Tibial nerve (tissue), 4 donors: ENCODE results near the gene SNX32. TPM values are rescaled to one million over a fixed set of nuclear protein-coding genes. Genes with fewer than 3 reads are reported as not detected.

Experiments
- DNase-seq, 2 donors: peaks; one replicate each; pipeline ENCODE4 v3.0.0-alpha.2; 2019; ENCODE audit warnings: low spot score in 2 of 2
- H3K27ac ChIP-seq, 4 donors: fragments of 200-600 bp; sonication (generic) in 3 of 4; one replicate each; pipeline ENCODE4 v1.5.1; 2017 to 2019; ENCODE audit warnings: mild to moderate bottlenecking in 1 of 4
- H3K27me3 ChIP-seq, 2 donors: fragments of 200-600 bp; sonication (generic) in 1 of 2; one replicate each; pipeline versions ENCODE4 v1.5.1 to v1.6.0; 2017 to 2019
- H3K36me3 ChIP-seq, 3 donors: fragments of 200-600 bp; sonication (generic); one replicate each; pipeline ENCODE4 v1.5.1; 2018 to 2019
- H3K4me1 ChIP-seq, 4 donors: fragments of 200-600 bp; sonication (generic) in 3 of 4; one replicate each; pipeline ENCODE4 v1.5.1; 2017 to 2019
- H3K4me3 ChIP-seq, 4 donors: fragments of 200-600 bp; sonication (generic) in 3 of 4; one replicate each; pipeline ENCODE4 v1.5.1; 2017 to 2019; ENCODE audit warnings: mild to moderate bottlenecking in 1 of 4, moderate library complexity in 1 of 4
- H3K9me3 ChIP-seq, 4 donors: fragments of 200-600 bp; sonication (generic) in 3 of 4; one replicate each; pipeline ENCODE4 v1.5.1; 2017 to 2019
- EP300 ChIP-seq, 2 donors: sonication (generic); formaldehyde crosslinking; IDR thresholded peaks; one replicate each; pipeline ENCODE4 v1.6.1; 2017; ENCODE audit warnings: antibody characterized with exemption in 2 of 2, mild to moderate bottlenecking in 1 of 2
- POLR2A ChIP-seq, 2 donors: fragments of 450-650 bp; IDR thresholded peaks; one replicate each; pipeline ENCODE4 v1.6.1; 2017; ENCODE audit warnings: antibody characterized with exemption in 2 of 2, mild to moderate bottlenecking in 2 of 2, moderate library complexity in 2 of 2
- whole genome bisulfite sequencing, 2 donors: methylation state at CpG; one replicate each; pipeline ENCODE4 v1.1.5; 2018; 5-methylcytosine and 5-hydroxymethylcytosine counted together
- total RNA-seq, 4 donors: library from RNA; depleted of rRNA; stranded (reverse); fragments of >200 nt; gene quantifications; one replicate each; pipeline ENCODE4 v1.1.0, GENCODE V29; 2016
- TF ChIP-seq, protein P1 (sequence below), 5 experiments: fragments of 200-600 bp in 3 of 5; fragments of 450-650 bp in 2 of 5; sonication (generic) in 3 of 5; IDR thresholded peaks; one replicate each; pipeline ENCODE4 v1.5.1; 2016 to 2019; ENCODE audit warnings: antibody characterized with exemption in 5 of 5, mild to moderate bottlenecking in 3 of 5, moderate library complexity in 2 of 5

Gene SNX32
- total RNA-seq, 4 donors from 2014 or later: 0.78 to 2.5 (median 1.5) TPM; not detected in 1

DNA sequence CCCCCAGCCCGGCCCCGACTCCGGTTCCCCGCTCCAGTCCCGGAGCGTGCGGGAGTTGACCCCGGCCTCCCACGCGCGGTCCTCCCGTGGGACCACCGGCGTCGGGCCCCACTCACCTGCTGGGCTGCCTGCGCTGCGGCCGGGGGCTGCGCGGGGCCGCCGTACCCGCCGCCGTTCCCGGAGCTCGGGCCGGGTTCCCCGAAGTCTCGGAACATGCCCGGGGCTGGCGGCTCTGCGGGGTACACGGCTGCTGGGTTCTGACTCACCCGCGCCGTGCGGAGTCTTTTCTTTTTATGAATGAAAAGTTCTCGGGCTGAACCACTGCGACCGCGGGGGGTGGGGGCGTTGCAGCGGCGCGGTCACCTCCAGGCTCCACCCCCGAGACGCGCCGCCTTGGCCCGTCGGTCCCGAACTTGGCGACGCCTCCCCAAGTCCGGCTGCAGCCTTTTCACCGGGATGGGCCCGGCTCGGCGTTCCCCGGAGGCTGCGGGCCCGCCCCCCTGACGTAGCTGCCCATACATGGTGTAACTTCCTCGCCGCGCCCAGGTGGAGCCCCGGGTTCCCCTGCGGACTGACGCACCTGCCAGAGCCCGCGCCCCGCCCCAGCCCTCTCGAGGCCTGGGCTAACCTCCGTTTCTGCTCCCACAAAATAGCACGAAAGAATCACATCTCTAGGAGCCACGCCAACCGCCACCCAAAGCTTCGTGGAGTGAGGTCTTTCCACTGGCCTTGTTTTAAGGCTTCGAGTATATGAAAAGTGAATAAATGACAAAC lies 66.5 kb downstream of the SNX32 start, which contains the start of gene FOSL1:
FOSL1 (minus strand) TSS at position 264 of the 774 bp plus-strand sequence; CDS start at position 215, 49 bp downstream.
- 3% methylated on average over 41 to 74 of the region's 80 CpGs for WGBS, 2 donors
- peak within 1 kb of the TSS in 3 of 4 donors; percentile 28 to 75 (median 61) for H3K27ac ChIP-seq
- H3K36me3 ChIP-seq: no peaks in the 10 kb centered on the region
- DNase-seq: peak; percentile 59 to 64
- peaks cover 0 to 16% of the 10 kb centered on the region in 2 donors for H3K27me3 ChIP-seq
- TF ChIP-seq EP300 (IDR thresholded peaks at IDR 0.05) (peak in 1 of 2 donors; percentile 52), POLR2A (IDR thresholded peaks at IDR 0.05) (no peak)
- TF ChIP-seq, protein P1, sequence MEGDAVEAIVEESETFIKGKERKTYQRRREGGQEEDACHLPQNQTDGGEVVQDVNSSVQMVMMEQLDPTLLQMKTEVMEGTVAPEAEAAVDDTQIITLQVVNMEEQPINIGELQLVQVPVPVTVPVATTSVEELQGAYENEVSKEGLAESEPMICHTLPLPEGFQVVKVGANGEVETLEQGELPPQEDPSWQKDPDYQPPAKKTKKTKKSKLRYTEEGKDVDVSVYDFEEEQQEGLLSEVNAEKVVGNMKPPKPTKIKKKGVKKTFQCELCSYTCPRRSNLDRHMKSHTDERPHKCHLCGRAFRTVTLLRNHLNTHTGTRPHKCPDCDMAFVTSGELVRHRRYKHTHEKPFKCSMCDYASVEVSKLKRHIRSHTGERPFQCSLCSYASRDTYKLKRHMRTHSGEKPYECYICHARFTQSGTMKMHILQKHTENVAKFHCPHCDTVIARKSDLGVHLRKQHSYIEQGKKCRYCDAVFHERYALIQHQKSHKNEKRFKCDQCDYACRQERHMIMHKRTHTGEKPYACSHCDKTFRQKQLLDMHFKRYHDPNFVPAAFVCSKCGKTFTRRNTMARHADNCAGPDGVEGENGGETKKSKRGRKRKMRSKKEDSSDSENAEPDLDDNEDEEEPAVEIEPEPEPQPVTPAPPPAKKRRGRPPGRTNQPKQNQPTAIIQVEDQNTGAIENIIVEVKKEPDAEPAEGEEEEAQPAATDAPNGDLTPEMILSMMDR (IDR thresholded peaks at IDR 0.05): peak in 1 of 5 experiments; percentile 23
- peak within 1 kb of the TSS; percentile 33 to 59 (median 53) for H3K4me3 ChIP-seq
- no peaks in the 10 kb centered on the region for H3K9me3 ChIP-seq
- H3K4me1 ChIP-seq: peaks cover 0 to 27% (median 11%) of the 10 kb centered on the region in 4 donors

- Histone ChIP-seq H3K36me3 (no peaks in the 10 kb centered on the region), H3K9me3 (no peaks in the 10 kb centered on the region), H3K27ac (peak overlapping the region in 2 of 4 donors; percentile 61 to 75), H3K27me3 (peaks cover 0 to 16% of the 10 kb centered on the region in 2 donors), H3K4me1 (peaks cover 0 to 27% (median 11%) of the 10 kb centered on the region in 4 donors), H3K4me3 (peak overlapping the region in 3 of 4 donors; percentile 47 to 59 (median 59))
- no peak for DNase-seq
- 79 to 88% methylated on average over 11 of the region's 11 CpGs for WGBS, 2 donors
- TF ChIP-seq EP300 (IDR thresholded peaks at IDR 0.05): no peak
- TF ChIP-seq, protein P1 (IDR thresholded peaks at IDR 0.05): no peak
- TF ChIP-seq POLR2A (IDR thresholded peaks at IDR 0.05): no peak
Measured at GRCh38 chr11:65900899-65901180, 67.1 kb downstream of the SNX32 start.

GRCh38 chr11:65903068-65903481 lies 69.3 kb downstream of the SNX32 start:
- peaks cover 0 to 16% of the 10 kb centered on the region in 2 donors for H3K27me3 ChIP-seq
- DNase-seq: no peak
- H3K9me3 ChIP-seq: no peaks in the 10 kb centered on the region
- 11% methylated on average over 1 to 5 of the region's 5 CpGs for WGBS, 2 donors
- H3K36me3 ChIP-seq: no peaks in the 10 kb centered on the region
- H3K4me1 ChIP-seq: peaks cover 0 to 27% (median 11%) of the 10 kb centered on the region in 4 donors
- no peak for TF ChIP-seq POLR2A (IDR thresholded peaks at IDR 0.05)
- no peak for TF ChIP-seq EP300 (IDR thresholded peaks at IDR 0.05)
- TF ChIP-seq, protein P1 (IDR thresholded peaks at IDR 0.05): no peak
- peak overlapping the region in 1 of 4 donors; percentile 55 for H3K27ac ChIP-seq
- H3K4me3 ChIP-seq: no peak overlapping the region

Other genes starting within 250 kb of the SNX32 start
- 1 to 10 TPM in 2 of 4 donors, under 1 TPM in 1, not detected in 1; 0.63 to 3.3 (median 1.2) TPM for gene KCNK7, start 238.2 kb upstream of the SNX32 start, total RNA-seq
- 100 to 1,000 TPM in 1 of 4 donors, 10 to 100 TPM in 3; 64.2 to 112 (median 83.9) TPM for gene MAP3K11, start 219.7 kb upstream of the SNX32 start, total RNA-seq
- gene PCNX3, start 218.2 kb upstream of the SNX32 start, total RNA-seq: 10 to 100 TPM; 21.0 to 53.4 (median 29.8) TPM
- gene SIPA1, start 195.9 kb upstream of the SNX32 start, total RNA-seq: 100 to 1,000 TPM in 1 of 4 donors, 10 to 100 TPM in 3; 50.2 to 103 (median 65.0) TPM
- 10 to 100 TPM; 44.6 to 70.8 (median 51.7) TPM for gene RELA, start 171.0 kb upstream of the SNX32 start, total RNA-seq
- gene KAT5, start 121.7 kb upstream of the SNX32 start, total RNA-seq: 100 to 1,000 TPM in 1 of 4 donors, 10 to 100 TPM in 3; 68.1 to 118 (median 92.3) TPM
- 100 to 1,000 TPM; 142 to 197 (median 152) TPM for gene RNASEH2C, start 113.2 kb upstream of the SNX32 start, total RNA-seq
- gene AP5B1, start 53.0 kb upstream of the SNX32 start, total RNA-seq: 10 to 100 TPM; 12.7 to 27.5 (median 18.8) TPM
- gene OVOL1, start 46.9 kb upstream of the SNX32 start, total RNA-seq: not detected
- gene CFL1, start 24.2 kb downstream of the SNX32 start, total RNA-seq: 100 to 1,000 TPM; 461 to 881 (median 580) TPM
- 10 to 100 TPM; 54.0 to 83.1 (median 68.3) TPM for gene MUS81, start 26.5 kb downstream of the SNX32 start, total RNA-seq
- 10 to 100 TPM; 59.2 to 92.7 (median 82.0) TPM for gene EFEMP2, start 38.8 kb downstream of the SNX32 start, total RNA-seq
- gene CTSW, start 45.9 kb downstream of the SNX32 start, total RNA-seq: 1 to 10 TPM in 2 of 4 donors, not detected in 2; 1.5 to 3.1 TPM
- gene FIBP, start 54.5 kb downstream of the SNX32 start, total RNA-seq: 10 to 100 TPM; 53.6 to 73.2 (median 63.7) TPM
- gene CCDC85B, start 56.7 kb downstream of the SNX32 start, total RNA-seq: 100 to 1,000 TPM in 2 of 4 donors, 10 to 100 TPM in 2; 73.0 to 108 (median 89.4) TPM
- gene FOSL1, start 66.4 kb downstream of the SNX32 start, total RNA-seq: 1 to 10 TPM in 3 of 4 donors, not detected in 1; 1.3 to 3.3 (median 1.4) TPM
- 10 to 100 TPM; 14.7 to 30.4 (median 21.7) TPM for gene C11orf68, start 85.1 kb downstream of the SNX32 start, total RNA-seq
- gene DRAP1, start 85.5 kb downstream of the SNX32 start, total RNA-seq: 100 to 1,000 TPM in 2 of 4 donors, 10 to 100 TPM in 2; 64.5 to 134 (median 93.3) TPM
- not detected for gene TSGA10IP, start 111.5 kb downstream of the SNX32 start, total RNA-seq
- gene SART1, start 127.8 kb downstream of the SNX32 start, total RNA-seq: 10 to 100 TPM; 49.6 to 73.7 (median 62.3) TPM
- 10 to 100 TPM; 27.0 to 40.6 (median 29.5) TPM for gene EIF1AD, start 168.2 kb downstream of the SNX32 start, total RNA-seq
- 10 to 100 TPM; 23.9 to 68.9 (median 51.0) TPM for gene BANF1, start 168.5 kb downstream of the SNX32 start, total RNA-seq
- gene CST6, start 178.0 kb downstream of the SNX32 start, total RNA-seq: 1 to 10 TPM in 1 of 4 donors, not detected in 3; 1.2 TPM
- under 1 TPM in 1 of 4 donors, not detected in 3; 0.87 TPM for gene CATSPER1, start 192.5 kb downstream of the SNX32 start, total RNA-seq
- not detected for gene GAL3ST3, start 215.2 kb downstream of the SNX32 start, total RNA-seq
- gene SF3B2, start 218.4 kb downstream of the SNX32 start, total RNA-seq: 100 to 1,000 TPM; 148 to 216 (median 156) TPM
- 10 to 100 TPM; 32.0 to 62.7 (median 51.8) TPM for gene PACS1, start 236.3 kb downstream of the SNX32 start, total RNA-seq